ENCODE results near the gene ARNT2. TPM values are rescaled to one million over a fixed set of nuclear protein-coding genes. Genes with fewer than 3 reads are reported as not detected.
A peak's percentile ranks its signal among the peaks of the same experiment; 100 is the strongest.

The ARNT2 gene
- total and polyA plus RNA-seq, 2 donors (not counting 1 experiment from before 2014, with no cell fraction given) = 15.5 to 61.2 TPM

DNA sequence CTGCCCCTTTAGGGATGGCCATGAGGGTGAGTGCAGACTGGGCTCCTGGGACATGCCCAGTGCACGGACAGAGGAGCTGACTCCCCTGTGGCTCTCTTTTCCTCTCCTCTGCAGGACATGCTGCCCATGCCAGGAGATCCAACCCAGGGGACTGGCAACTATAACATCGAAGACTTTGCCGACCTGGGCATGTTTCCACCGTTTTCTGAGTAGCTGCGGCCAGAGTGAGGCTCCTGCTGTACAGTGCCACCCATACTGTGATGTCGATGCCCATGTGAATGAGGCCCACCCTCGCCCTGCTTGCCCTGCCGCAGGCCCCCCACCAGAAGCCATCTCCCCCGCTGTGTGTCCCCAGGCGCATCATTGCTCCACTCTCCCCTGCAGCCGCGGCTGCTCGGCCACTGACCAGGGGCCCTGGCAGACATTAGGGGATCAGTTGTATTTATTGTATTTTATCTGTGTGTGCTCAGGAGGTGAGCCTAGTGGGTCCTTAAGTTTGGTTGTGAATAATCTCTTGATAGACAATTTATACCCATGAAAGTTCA lies 189.4 kb downstream of the ARNT2 start:
- no peaks in the 10 kb centered on the region for H3K79me2 ChIP-seq (ENCODE audit: control insufficient read depth, insufficient read depth, low read length)
- H4K20me1 ChIP-seq (ENCODE audit: control insufficient read depth, extremely low read depth, insufficient read depth, low read length) = no peaks in the 10 kb centered on the region
- no peak overlapping the region for H3K4me3 ChIP-seq (replicated peaks in 1 of 4; ENCODE audit: control extremely low read depth in 1 of 4, insufficient read depth in 1 of 4, low read depth in 3 of 4, low read length in 4 of 4)
- no peaks in the 10 kb centered on the region for H3K9me3 ChIP-seq (ENCODE audit: control insufficient read depth, insufficient read depth, low read depth, low read length)
- H3K4me1 ChIP-seq (ENCODE audit: control insufficient read depth, extremely low read depth, insufficient read depth, low read length) = peaks cover 7% of the 10 kb centered on the region
- no peak overlapping the region for H3K9ac ChIP-seq (ENCODE audit: insufficient read depth, low read length)
- no peak overlapping the region for H3K4me2 ChIP-seq (ENCODE audit: extremely low read depth, insufficient read depth, low read length)
- H2AFZ ChIP-seq (ENCODE audit: low read length) = no peak overlapping the region
- H3K27me3 ChIP-seq (ENCODE audit: control insufficient read depth, insufficient read depth, low read length) = no peaks in the 10 kb centered on the region
- TF ChIP-seq EZH2 (IDR thresholded peaks at IDR 0.05; ENCODE audit: low read length, missing control alignments) = no peak
- TF ChIP-seq, protein P1, sequence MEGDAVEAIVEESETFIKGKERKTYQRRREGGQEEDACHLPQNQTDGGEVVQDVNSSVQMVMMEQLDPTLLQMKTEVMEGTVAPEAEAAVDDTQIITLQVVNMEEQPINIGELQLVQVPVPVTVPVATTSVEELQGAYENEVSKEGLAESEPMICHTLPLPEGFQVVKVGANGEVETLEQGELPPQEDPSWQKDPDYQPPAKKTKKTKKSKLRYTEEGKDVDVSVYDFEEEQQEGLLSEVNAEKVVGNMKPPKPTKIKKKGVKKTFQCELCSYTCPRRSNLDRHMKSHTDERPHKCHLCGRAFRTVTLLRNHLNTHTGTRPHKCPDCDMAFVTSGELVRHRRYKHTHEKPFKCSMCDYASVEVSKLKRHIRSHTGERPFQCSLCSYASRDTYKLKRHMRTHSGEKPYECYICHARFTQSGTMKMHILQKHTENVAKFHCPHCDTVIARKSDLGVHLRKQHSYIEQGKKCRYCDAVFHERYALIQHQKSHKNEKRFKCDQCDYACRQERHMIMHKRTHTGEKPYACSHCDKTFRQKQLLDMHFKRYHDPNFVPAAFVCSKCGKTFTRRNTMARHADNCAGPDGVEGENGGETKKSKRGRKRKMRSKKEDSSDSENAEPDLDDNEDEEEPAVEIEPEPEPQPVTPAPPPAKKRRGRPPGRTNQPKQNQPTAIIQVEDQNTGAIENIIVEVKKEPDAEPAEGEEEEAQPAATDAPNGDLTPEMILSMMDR (conservative IDR thresholded peaks at IDR 0.05 in 1 of 2, IDR thresholded peaks at IDR 0.05 in 1 of 2; ENCODE audit: low read depth in 1 of 2, low read length in 2 of 2) = no peak
- no peak overlapping the region for H3K27ac ChIP-seq (ENCODE audit: insufficient read depth, low read length)
- no peak for DNase-seq (ENCODE audit: low read depth in 2 of 2)
- peaks cover 7% of the 10 kb centered on the region for H3K36me3 ChIP-seq (ENCODE audit: control insufficient read depth, insufficient read depth, low read length)

DNA sequence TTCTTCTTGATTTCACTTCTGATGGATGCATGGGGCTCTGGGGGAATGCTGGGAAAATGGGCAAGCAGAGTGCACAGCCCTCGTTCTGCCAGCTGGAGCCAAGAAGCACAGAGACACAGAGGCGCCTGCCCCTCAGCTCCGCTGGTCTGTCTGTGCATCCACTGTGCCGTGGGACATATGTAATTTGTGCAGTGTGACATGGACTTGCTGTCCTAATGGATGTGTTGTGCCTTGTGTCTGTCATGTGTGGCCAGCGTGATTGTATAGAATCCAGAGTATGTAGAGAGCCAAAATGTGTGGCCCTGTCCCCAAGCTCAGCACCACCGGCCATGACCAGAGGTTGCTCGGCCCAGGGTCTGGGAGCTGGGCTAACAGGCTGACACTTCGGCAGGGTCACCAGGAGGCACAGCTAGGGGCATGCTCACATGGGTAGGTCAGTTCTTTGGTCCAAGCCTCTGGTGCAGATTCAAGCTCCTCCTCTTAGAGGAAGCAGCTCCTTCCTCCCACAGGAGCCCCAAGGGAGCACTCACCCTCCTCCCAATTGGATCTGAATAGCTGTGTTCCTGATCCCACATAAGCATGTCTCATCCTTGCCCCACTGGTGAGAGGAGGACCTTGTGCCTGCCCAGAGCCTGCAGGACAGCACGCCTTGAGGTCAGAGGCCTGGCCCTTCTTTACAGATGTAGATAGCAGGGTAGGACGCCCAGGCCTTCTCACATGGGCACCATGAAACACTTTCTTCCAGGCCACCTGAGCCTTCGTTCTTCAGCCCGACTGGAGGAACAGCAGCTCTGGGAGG lies 190.1 kb downstream of the ARNT2 start:
- no peak overlapping the region for H2AFZ ChIP-seq (ENCODE audit: low read length)
- no peak overlapping the region for H3K9ac ChIP-seq (ENCODE audit: insufficient read depth, low read length)
- no peaks in the 10 kb centered on the region for H4K20me1 ChIP-seq (ENCODE audit: control insufficient read depth, extremely low read depth, insufficient read depth, low read length)
- peaks cover 4% of the 10 kb centered on the region for H3K4me1 ChIP-seq (ENCODE audit: control insufficient read depth, extremely low read depth, insufficient read depth, low read length)
- DNase-seq (ENCODE audit: low read depth in 2 of 2) = no peak
- H3K4me2 ChIP-seq (ENCODE audit: extremely low read depth, insufficient read depth, low read length) = no peak overlapping the region
- no peaks in the 10 kb centered on the region for H3K9me3 ChIP-seq (ENCODE audit: control insufficient read depth, insufficient read depth, low read depth, low read length)
- no peak overlapping the region for H3K4me3 ChIP-seq (replicated peaks in 1 of 4; ENCODE audit: control extremely low read depth in 1 of 4, insufficient read depth in 1 of 4, low read depth in 3 of 4, low read length in 4 of 4)
- peaks cover 7% of the 10 kb centered on the region for H3K36me3 ChIP-seq (ENCODE audit: control insufficient read depth, insufficient read depth, low read length)
- no peak for TF ChIP-seq EZH2 (IDR thresholded peaks at IDR 0.05; ENCODE audit: low read length, missing control alignments)
- TF ChIP-seq, protein P1 (conservative IDR thresholded peaks at IDR 0.05 in 1 of 2, IDR thresholded peaks at IDR 0.05 in 1 of 2; ENCODE audit: low read depth in 1 of 2, low read length in 2 of 2) = no peak
- H3K79me2 ChIP-seq (ENCODE audit: control insufficient read depth, insufficient read depth, low read length) = no peaks in the 10 kb centered on the region
- no peak overlapping the region for H3K27ac ChIP-seq (ENCODE audit: insufficient read depth, low read length)
- H3K27me3 ChIP-seq (ENCODE audit: control insufficient read depth, insufficient read depth, low read length) = no peaks in the 10 kb centered on the region

DNA sequence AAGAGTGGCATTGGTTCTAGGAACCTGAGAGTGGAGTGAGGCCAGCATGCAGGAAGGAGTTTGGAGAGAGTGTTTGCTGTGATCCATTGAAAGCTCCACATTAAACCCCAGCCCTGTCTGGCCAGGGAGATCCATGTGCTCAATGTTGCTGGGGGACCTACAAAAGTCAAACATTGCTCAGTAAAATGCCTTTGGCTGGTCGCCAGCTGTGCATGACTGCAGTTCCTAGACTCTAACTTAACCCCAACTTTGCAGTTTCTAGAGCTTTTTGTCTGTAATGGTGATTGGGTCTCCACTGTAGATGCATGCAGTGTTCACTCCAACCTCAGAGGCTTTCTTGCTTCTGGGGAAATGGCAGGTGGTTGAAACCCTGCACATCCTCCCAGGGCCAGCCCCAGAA lies 191.2 kb downstream of the ARNT2 start:
- no peak overlapping the region for H3K27ac ChIP-seq (ENCODE audit: insufficient read depth, low read length)
- no peak overlapping the region for H3K4me3 ChIP-seq (replicated peaks in 1 of 4; ENCODE audit: control extremely low read depth in 1 of 4, insufficient read depth in 1 of 4, low read depth in 3 of 4, low read length in 4 of 4)
- H3K9ac ChIP-seq (ENCODE audit: insufficient read depth, low read length) = no peak overlapping the region
- TF ChIP-seq EZH2 (IDR thresholded peaks at IDR 0.05; ENCODE audit: low read length, missing control alignments) = no peak
- TF ChIP-seq, protein P1 (conservative IDR thresholded peaks at IDR 0.05 in 1 of 2, IDR thresholded peaks at IDR 0.05 in 1 of 2; ENCODE audit: low read depth in 1 of 2, low read length in 2 of 2) = no peak
- H3K4me2 ChIP-seq (ENCODE audit: extremely low read depth, insufficient read depth, low read length) = no peak overlapping the region
- no peaks in the 10 kb centered on the region for H3K79me2 ChIP-seq (ENCODE audit: control insufficient read depth, insufficient read depth, low read length)
- H4K20me1 ChIP-seq (ENCODE audit: control insufficient read depth, extremely low read depth, insufficient read depth, low read length) = no peaks in the 10 kb centered on the region
- no peak overlapping the region for H2AFZ ChIP-seq (ENCODE audit: low read length)
- H3K36me3 ChIP-seq (ENCODE audit: control insufficient read depth, insufficient read depth, low read length) = peaks cover 4% of the 10 kb centered on the region
- peak in 1 of 2 donors; percentile 12 for DNase-seq (ENCODE audit: low read depth in 2 of 2)
- H3K9me3 ChIP-seq (ENCODE audit: control insufficient read depth, insufficient read depth, low read depth, low read length) = no peaks in the 10 kb centered on the region
- no peaks in the 10 kb centered on the region for H3K27me3 ChIP-seq (ENCODE audit: control insufficient read depth, insufficient read depth, low read length)
- peaks cover 2% of the 10 kb centered on the region for H3K4me1 ChIP-seq (ENCODE audit: control insufficient read depth, extremely low read depth, insufficient read depth, low read length)
